OCI-LY7 (cell line): ENCODE measurements around the gene RFX8. TPM values are rescaled to one million over a fixed set of nuclear protein-coding genes. Genes with fewer than 3 reads are reported as not detected.

Source experiments
- BruUV-seq: library from RNA; stranded (reverse); fragments of 400-500 nt; replicated peaks from 2 replicates; lab custom pipeline; 2021; lab: Mats Ljungman, UMichigan
- CTCF ChIA-PET: fragments of 300-600 bp; sonication (Branson Sonifier 250); formaldehyde crosslinking; loops from one replicate; lab custom pipeline; 2022; ENCODE audit warnings: antibody characterized with exemption; ENCODE audit not compliant: unreplicated experiment; lab: Charles Lee
- POLR2A ChIA-PET: fragments of 300-600 bp; sonication (Branson Sonifier 250); formaldehyde crosslinking; loops from one replicate; lab custom pipeline; 2022; ENCODE audit warnings: antibody characterized with exemption; lab: Charles Lee
- DNase-seq: peaks from one replicate; pipeline ENCODE4 v3.0.0-alpha.2; 2015; ENCODE audit warnings: low spot score
- H2AFZ ChIP-seq: fragments of 200-600 bp; sonication (generic), shearing (Covaris generic); 2 replicates; pipeline ENCODE4 v1.6.1; 2014; ENCODE audit warnings: mild to moderate bottlenecking, antibody characterized with exemption, low read length, moderate library complexity
- H3K27ac ChIP-seq: fragments of 200-600 bp; sonication (generic); 2 replicates; pipeline ENCODE4 v1.5.1; 2014; ENCODE audit warnings: mixed run types, low read depth, mild to moderate bottlenecking, moderate library complexity, low read length, inconsistent platforms; ENCODE audit not compliant: poor library complexity, severe bottlenecking
- H3K36me3 ChIP-seq: fragments of 200-600 bp; sonication (generic); 2 replicates; pipeline ENCODE4 v1.6.1; 2014; ENCODE audit warnings: mild to moderate bottlenecking, antibody characterized with exemption, low read length, moderate library complexity, mixed read lengths; ENCODE audit not compliant: insufficient read depth
- H3K4me1 ChIP-seq: fragments of 200-600 bp; sonication (generic); 2 replicates; pipeline ENCODE4 v1.5.1; 2014; ENCODE audit warnings: mild to moderate bottlenecking, low read length; ENCODE audit not compliant: insufficient read depth, poor library complexity, severe bottlenecking
- H3K4me2 ChIP-seq: fragments of 200-600 bp; sonication (generic); 2 replicates; pipeline ENCODE4 v1.6.1; 2014; ENCODE audit warnings: mild to moderate bottlenecking, low read length
- H3K4me3 ChIP-seq: fragments of 200-600 bp; sonication (generic); 2 replicates; pipeline ENCODE4 v1.5.1; 2014; ENCODE audit warnings: mild to moderate bottlenecking, low read depth, low read length; ENCODE audit not compliant: poor library complexity, severe bottlenecking
- H3K79me2 ChIP-seq: fragments of 200-600 bp; sonication (generic); 2 replicates; pipeline ENCODE4 v1.6.1; 2016; ENCODE audit warnings: low read depth, mild to moderate bottlenecking, low read length, moderate library complexity, mixed read lengths; ENCODE audit not compliant: insufficient read depth
- H3K9me2 ChIP-seq: fragments of 200-600 bp; sonication (generic); 2 replicates; pipeline ENCODE4 v1.6.1; 2016; ENCODE audit warnings: mild to moderate bottlenecking, low read length, mixed read lengths; ENCODE audit not compliant: insufficient read depth
- H3K9me3 ChIP-seq: fragments of 200-600 bp; sonication (generic); 2 replicates; pipeline ENCODE4 v1.6.1; 2014; ENCODE audit warnings: mild to moderate bottlenecking, mixed run types, low read length, mixed read lengths
- H4K20me1 ChIP-seq: fragments of 200-600 bp; sonication (generic); 2 replicates; pipeline ENCODE4 v1.6.1; 2014; ENCODE audit warnings: mild to moderate bottlenecking, antibody characterized with exemption, low read length, moderate library complexity, mixed read lengths; ENCODE audit not compliant: insufficient read depth
- EZH2phosphoT487 ChIP-seq: fragments of 200-600 bp; sonication (generic); IDR thresholded peaks from 2 replicates; pipeline ENCODE4 v1.6.1; 2018; ENCODE audit warnings: low read depth, borderline replicate concordance, mild to moderate bottlenecking, mixed run types, antibody characterized with exemption, low read length, moderate library complexity, mixed read lengths
- intact Hi-C: fragments of 100-400 bp; cut with micrococcal nuclease; formaldehyde crosslinking; loops from one replicate; pipeline ENCODE4 v1.10.0; 2022; ENCODE audit not compliant: unreplicated experiment
- total RNA-seq, 2 experiments: library from RNA; depleted of rRNA in 1 of 2; stranded (reverse); fragments of >200 nt in 1 of 2; shearing (Covaris generic) in 1 of 2; gene quantifications; 2 replicates each; pipeline ENCODE4 v1.2.3, GENCODE V29; 2014 to 2022
- TF ChIP-seq, protein P1 (sequence below): fragments of 200-600 bp; sonication (generic); conservative IDR thresholded peaks from 2 replicates; pipeline ENCODE4 v1.5.1; 2014; ENCODE audit warnings: mild to moderate bottlenecking, antibody characterized with exemption, low read length, moderate library complexity, mixed read lengths

The RFX8 gene
- total RNA-seq, 2 experiments from 2014 or later = not detected

GRCh38 chr2:101410746-101411145 lies 64.2 kb downstream of the RFX8 start:
- Histone ChIP-seq H3K36me3 (no peaks in the 10 kb centered on the region), H3K9me3 (no peaks in the 10 kb centered on the region), H3K4me3 (no peak overlapping the region), H3K27ac (no peak overlapping the region), H4K20me1 (no peaks in the 10 kb centered on the region), H3K4me2 (no peak overlapping the region), H3K9me2 (no peaks in the 10 kb centered on the region), H3K4me1 (no peaks in the 10 kb centered on the region), H3K79me2 (no peaks in the 10 kb centered on the region), H2AFZ (no peak overlapping the region)
- ChIA-PET POLR2A (no interaction called here), CTCF (no interaction called here)
- no peak for DNase-seq
- no TSS peak for BruUV-seq
- intact Hi-C loops = no loop called here
- TF ChIP-seq, protein P1, sequence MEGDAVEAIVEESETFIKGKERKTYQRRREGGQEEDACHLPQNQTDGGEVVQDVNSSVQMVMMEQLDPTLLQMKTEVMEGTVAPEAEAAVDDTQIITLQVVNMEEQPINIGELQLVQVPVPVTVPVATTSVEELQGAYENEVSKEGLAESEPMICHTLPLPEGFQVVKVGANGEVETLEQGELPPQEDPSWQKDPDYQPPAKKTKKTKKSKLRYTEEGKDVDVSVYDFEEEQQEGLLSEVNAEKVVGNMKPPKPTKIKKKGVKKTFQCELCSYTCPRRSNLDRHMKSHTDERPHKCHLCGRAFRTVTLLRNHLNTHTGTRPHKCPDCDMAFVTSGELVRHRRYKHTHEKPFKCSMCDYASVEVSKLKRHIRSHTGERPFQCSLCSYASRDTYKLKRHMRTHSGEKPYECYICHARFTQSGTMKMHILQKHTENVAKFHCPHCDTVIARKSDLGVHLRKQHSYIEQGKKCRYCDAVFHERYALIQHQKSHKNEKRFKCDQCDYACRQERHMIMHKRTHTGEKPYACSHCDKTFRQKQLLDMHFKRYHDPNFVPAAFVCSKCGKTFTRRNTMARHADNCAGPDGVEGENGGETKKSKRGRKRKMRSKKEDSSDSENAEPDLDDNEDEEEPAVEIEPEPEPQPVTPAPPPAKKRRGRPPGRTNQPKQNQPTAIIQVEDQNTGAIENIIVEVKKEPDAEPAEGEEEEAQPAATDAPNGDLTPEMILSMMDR = no peak
- TF ChIP-seq EZH2phosphoT487 = no peak

- H3K4me2 ChIP-seq = no peak overlapping the region
- no peaks in the 10 kb centered on the region for H3K9me2 ChIP-seq
- H4K20me1 ChIP-seq = no peaks in the 10 kb centered on the region
- no peak overlapping the region for H2AFZ ChIP-seq
- no peaks in the 10 kb centered on the region for H3K36me3 ChIP-seq
- CTCF ChIA-PET = no interaction called here
- BruUV-seq = no TSS peak
- no peaks in the 10 kb centered on the region for H3K79me2 ChIP-seq
- POLR2A ChIA-PET = no interaction called here
- DNase-seq = no peak
- H3K9me3 ChIP-seq = no peaks in the 10 kb centered on the region
- no peaks in the 10 kb centered on the region for H3K4me1 ChIP-seq
- TF ChIP-seq, protein P1 = no peak
- TF ChIP-seq EZH2phosphoT487 = no peak
- H3K4me3 ChIP-seq = no peak overlapping the region
- H3K27ac ChIP-seq = no peak overlapping the region
- intact Hi-C loops = no loop called here
Measured at GRCh38 chr2:101410114-101410513, 64.8 kb downstream of the RFX8 start.

DNA sequence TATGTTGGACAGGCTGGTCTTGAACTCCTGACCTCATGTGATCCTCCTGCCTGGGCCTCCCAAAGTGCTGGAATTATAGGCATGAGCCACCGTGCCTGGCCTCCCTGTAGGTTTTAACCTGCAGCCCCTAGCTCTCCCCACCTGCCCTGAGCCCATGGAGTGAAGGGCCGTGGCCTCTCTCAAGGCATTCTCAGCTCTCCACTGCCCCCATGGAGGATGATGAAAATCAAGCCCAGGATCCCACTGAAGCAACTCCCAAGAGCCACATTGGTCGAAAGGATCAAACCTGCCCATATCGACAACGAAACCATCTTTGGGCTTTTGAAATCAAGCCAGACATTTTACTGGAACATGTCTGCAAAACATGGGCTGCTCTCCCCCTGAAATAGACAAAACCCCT lies 65.2 kb downstream of the RFX8 start:
- Histone ChIP-seq H3K79me2 (no peaks in the 10 kb centered on the region), H3K36me3 (no peaks in the 10 kb centered on the region), H3K9me2 (no peaks in the 10 kb centered on the region), H3K4me1 (no peaks in the 10 kb centered on the region), H3K4me3 (no peak overlapping the region), H4K20me1 (no peaks in the 10 kb centered on the region), H3K9me3 (no peaks in the 10 kb centered on the region), H3K4me2 (no peak overlapping the region), H3K27ac (no peak overlapping the region), H2AFZ (no peak overlapping the region)
- ChIA-PET CTCF (no interaction called here), POLR2A (no interaction called here)
- intact Hi-C loops = no loop called here
- BruUV-seq = no TSS peak
- no peak for DNase-seq
- no peak for TF ChIP-seq EZH2phosphoT487
